ENCODE results near the gene PANK2.

PANK2 gene

GRCh38 chr20:3875378-3875974 is 13.7 kb upstream of the PANK2 start:
- no peak for TF ChIP-seq RAD21 (IDR thresholded peaks at IDR 0.05; ENCODE audit: low read depth)
- TF ChIP-seq CREB1 (IDR thresholded peaks at IDR 0.05; ENCODE audit: low read depth) = no peak
- no peak for TF ChIP-seq EGR1 (IDR thresholded peaks at IDR 0.05)
- no peak for TF ChIP-seq TAF1 (IDR thresholded peaks at IDR 0.05; ENCODE audit: low read depth)
- TF ChIP-seq ZBTB7A (IDR thresholded peaks at IDR 0.05; ENCODE audit: low read depth) = no peak
- TF ChIP-seq, protein P1, sequence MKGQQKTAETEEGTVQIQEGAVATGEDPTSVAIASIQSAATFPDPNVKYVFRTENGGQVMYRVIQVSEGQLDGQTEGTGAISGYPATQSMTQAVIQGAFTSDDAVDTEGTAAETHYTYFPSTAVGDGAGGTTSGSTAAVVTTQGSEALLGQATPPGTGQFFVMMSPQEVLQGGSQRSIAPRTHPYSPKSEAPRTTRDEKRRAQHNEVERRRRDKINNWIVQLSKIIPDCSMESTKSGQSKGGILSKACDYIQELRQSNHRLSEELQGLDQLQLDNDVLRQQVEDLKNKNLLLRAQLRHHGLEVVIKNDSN (IDR thresholded peaks at IDR 0.05) = no peak
- TF ChIP-seq TEAD4 (IDR thresholded peaks at IDR 0.05) = no peak
- no peak for TF ChIP-seq NFIC (IDR thresholded peaks at IDR 0.05)

- TF ChIP-seq TAF1 (IDR thresholded peaks at IDR 0.05; ENCODE audit: low read depth) = no peak
- no peak for TF ChIP-seq FOXM1 (IDR thresholded peaks at IDR 0.05; ENCODE audit: borderline replicate concordance, low read depth)
- TF ChIP-seq MAX (IDR thresholded peaks at IDR 0.05) = no peak
- TF ChIP-seq TCF12 (IDR thresholded peaks at IDR 0.05; ENCODE audit: low read depth) = no peak
- TF ChIP-seq RAD21 (IDR thresholded peaks at IDR 0.05; ENCODE audit: low read depth) = no peak
- no peak for TF ChIP-seq CEBPB (IDR thresholded peaks at IDR 0.05)
- TF ChIP-seq, protein P1 (IDR thresholded peaks at IDR 0.05) = no peak
- TF ChIP-seq NFIC (IDR thresholded peaks at IDR 0.05) = no peak
- no peak for TF ChIP-seq ZBTB7A (IDR thresholded peaks at IDR 0.05; ENCODE audit: low read depth)
- no peak for TF ChIP-seq TEAD4 (IDR thresholded peaks at IDR 0.05)
- TF ChIP-seq EP300 (IDR thresholded peaks at IDR 0.05; ENCODE audit: borderline replicate concordance) = no peak
- no peak for TF ChIP-seq EGR1 (IDR thresholded peaks at IDR 0.05)
- TF ChIP-seq CREB1 (IDR thresholded peaks at IDR 0.05; ENCODE audit: low read depth) = no peak
- no peak for TF ChIP-seq REST (IDR thresholded peaks at IDR 0.05; ENCODE audit: low read depth)
- TF ChIP-seq YY1 (IDR thresholded peaks at IDR 0.05; ENCODE audit: low read depth) = no peak
These were observed 13.2 kb upstream of the PANK2 start for GRCh38 chr20:3876000-3876399.

DNA sequence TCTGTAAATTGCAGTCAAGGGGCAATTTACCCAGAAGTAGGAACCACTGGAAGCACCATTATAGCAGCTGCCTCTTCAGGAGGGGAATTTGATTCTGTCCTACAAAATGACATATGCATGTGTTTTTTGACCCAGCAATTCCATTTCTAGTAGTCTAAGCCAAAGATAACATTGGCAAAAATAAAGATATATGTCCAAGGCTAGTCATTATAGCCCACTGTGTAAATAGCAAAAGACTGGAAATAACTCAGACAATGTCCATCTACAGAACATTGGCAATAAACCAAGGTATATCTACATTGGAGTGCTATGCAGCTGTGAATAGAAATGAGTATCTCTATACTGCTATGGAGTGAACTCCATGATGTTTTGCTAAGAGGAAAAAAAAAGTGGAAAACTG is 12.5 kb upstream of the PANK2 start:
- no peak for TF ChIP-seq REST (IDR thresholded peaks at IDR 0.05; ENCODE audit: low read depth)
- TF ChIP-seq RAD21 (IDR thresholded peaks at IDR 0.05; ENCODE audit: low read depth) = no peak
- TF ChIP-seq CEBPB (IDR thresholded peaks at IDR 0.05) = no peak
- TF ChIP-seq EGR1 (IDR thresholded peaks at IDR 0.05) = no peak
- TF ChIP-seq TAF1 (IDR thresholded peaks at IDR 0.05; ENCODE audit: low read depth) = no peak
- TF ChIP-seq, protein P1 (IDR thresholded peaks at IDR 0.05) = no peak
- TF ChIP-seq ZBTB7A (IDR thresholded peaks at IDR 0.05; ENCODE audit: low read depth) = no peak
- TF ChIP-seq FOXM1 (IDR thresholded peaks at IDR 0.05; ENCODE audit: borderline replicate concordance, low read depth) = no peak
- no peak for TF ChIP-seq EP300 (IDR thresholded peaks at IDR 0.05; ENCODE audit: borderline replicate concordance)

DNA sequence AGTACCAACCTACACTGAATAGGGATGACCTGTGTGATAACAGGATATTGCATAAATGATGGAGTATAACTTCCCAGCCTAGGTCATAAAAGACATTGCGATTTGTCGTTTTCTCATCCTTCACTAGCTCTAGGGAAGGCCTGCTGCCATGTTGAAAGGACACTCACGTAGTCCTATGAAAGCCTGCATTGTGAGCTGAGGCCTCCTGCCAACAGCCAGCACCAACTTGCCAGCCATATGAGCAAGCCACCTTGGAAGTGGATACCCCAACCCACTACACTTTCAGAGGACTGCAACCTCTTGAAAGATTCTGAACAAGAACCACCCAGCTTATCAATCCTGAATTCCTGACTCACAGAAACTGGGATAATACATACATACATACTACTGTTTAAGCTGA is 3.5 kb upstream of the PANK2 start:
- TF ChIP-seq EGR1 (IDR thresholded peaks at IDR 0.05) (no peak), TAF1 (IDR thresholded peaks at IDR 0.05; ENCODE audit: low read depth) (no peak), CREB1 (IDR thresholded peaks at IDR 0.05; ENCODE audit: low read depth) (no peak), TEAD4 (IDR thresholded peaks at IDR 0.05) (no peak)

- TF ChIP-seq REST (IDR thresholded peaks at IDR 0.05; ENCODE audit: low read depth) (no peak), CEBPB (IDR thresholded peaks at IDR 0.05) (no peak), TEAD4 (IDR thresholded peaks at IDR 0.05) (no peak), EP300 (IDR thresholded peaks at IDR 0.05; ENCODE audit: borderline replicate concordance) (no peak), NFIC (IDR thresholded peaks at IDR 0.05) (no peak), EGR1 (IDR thresholded peaks at IDR 0.05) (no peak), TAF1 (IDR thresholded peaks at IDR 0.05; ENCODE audit: low read depth) (no peak), YY1 (IDR thresholded peaks at IDR 0.05; ENCODE audit: low read depth) (no peak), CREB1 (IDR thresholded peaks at IDR 0.05; ENCODE audit: low read depth) (no peak)
These were observed 1.1 kb upstream of the PANK2 start for GRCh38 chr20:3887876-3888620.
